ENCODE data around the gene UBN1.

UBN1 gene

GRCh38 chr16:4864728-4865127 is 17.4 kb downstream of the UBN1 start:
- no peak for DNase-seq

- no peak for DNase-seq
Observed at GRCh38 chr16:4865231-4865860, 18.1 kb downstream of the UBN1 start.

- DNase-seq = no peak
Observed at GRCh38 chr16:4866586-4866985, 19.3 kb downstream of the UBN1 start.

GRCh38 chr16:4868026-4868425 is 20.7 kb downstream of the UBN1 start:
- DNase-seq = no peak

- no peak for DNase-seq
Observed at GRCh38 chr16:4868535-4868934, 21.3 kb downstream of the UBN1 start.

- no peak for DNase-seq
Observed at GRCh38 chr16:4869147-4869805, 22.0 kb downstream of the UBN1 start.

- no peak for DNase-seq
Observed at GRCh38 chr16:4870138-4870671, 22.9 kb downstream of the UBN1 start.

GRCh38 chr16:4871071-4871470 is 23.8 kb downstream of the UBN1 start:
- no peak for DNase-seq

GRCh38 chr16:4873091-4873490 is 25.8 kb downstream of the UBN1 start:
- no peak for DNase-seq

GRCh38 chr16:4874666-4875065 is 27.4 kb downstream of the UBN1 start:
- DNase-seq = no peak

- DNase-seq = no peak
Observed at GRCh38 chr16:4876646-4877379, 29.5 kb downstream of the UBN1 start.

- no peak for DNase-seq
Observed at GRCh38 chr16:4877380-4877685, 30.1 kb downstream of the UBN1 start.

GRCh38 chr16:4879049-4879448 is 31.8 kb downstream of the UBN1 start:
- DNase-seq = no peak

- no peak for DNase-seq
Observed at GRCh38 chr16:4880006-4880580, 32.8 kb downstream of the UBN1 start.

GRCh38 chr16:4882000-4882632 is 34.8 kb downstream of the UBN1 start:
- DNase-seq = no peak

GRCh38 chr16:4882633-4883285 is 35.5 kb downstream of the UBN1 start:
- no peak for DNase-seq

- no peak for DNase-seq
Observed at GRCh38 chr16:4883501-4883900, 36.2 kb downstream of the UBN1 start.

- no peak for DNase-seq
Observed at GRCh38 chr16:4884209-4884608, 36.9 kb downstream of the UBN1 start.

GRCh38 chr16:4884972-4885874 is 37.9 kb downstream of the UBN1 start:
- no peak for DNase-seq

- DNase-seq = no peak
Observed at GRCh38 chr16:4886151-4886550, 38.9 kb downstream of the UBN1 start.

GRCh38 chr16:4888428-4889135 is 41.3 kb downstream of the UBN1 start:
- DNase-seq = no peak
